ENCODE data around the gene DMAC2L.

DMAC2L gene

DNA sequence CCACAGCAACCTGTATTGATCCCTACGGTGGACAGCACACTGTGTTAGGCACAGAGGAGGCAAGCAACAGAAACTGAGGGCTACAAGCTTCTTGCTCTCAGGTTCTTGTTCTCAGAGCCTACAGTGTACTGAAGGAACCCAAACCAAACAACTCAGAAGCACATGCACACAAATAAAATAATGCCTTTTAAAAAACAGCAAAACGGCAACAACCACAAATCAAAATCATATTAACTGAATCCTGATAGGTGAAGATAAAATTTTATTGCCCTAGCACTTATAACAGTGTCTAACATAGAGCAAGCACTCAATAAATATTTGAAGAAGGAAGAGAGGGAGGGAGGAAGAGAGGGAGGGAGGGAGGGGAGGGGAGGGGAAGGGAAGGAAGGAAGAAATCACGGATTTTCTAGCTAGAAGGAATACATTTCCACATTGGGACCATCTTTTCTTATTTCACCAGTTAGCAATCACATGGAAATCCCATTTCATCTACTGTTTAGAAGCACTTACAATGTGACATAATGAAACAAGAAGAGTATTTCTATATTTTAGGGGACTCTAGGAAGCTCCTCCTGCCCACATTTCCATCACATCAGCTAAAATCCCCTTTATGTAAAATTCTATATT is 27.2 kb downstream of the DMAC2L start:
- H3K27ac Mint-ChIP-seq = no peak overlapping the region
- H3K4me1 Mint-ChIP-seq (ENCODE audit: low read depth) = peaks cover 24% of the 10 kb centered on the region
- H3K27me3 Mint-ChIP-seq (ENCODE audit: low read depth) = peaks cover 10% of the 10 kb centered on the region
- H3K4me3 Mint-ChIP-seq = no peak overlapping the region
- H3K9me3 Mint-ChIP-seq = no peaks in the 10 kb centered on the region
- H3K36me3 Mint-ChIP-seq (ENCODE audit: low read depth) = peaks cover 2% of the 10 kb centered on the region

DNA sequence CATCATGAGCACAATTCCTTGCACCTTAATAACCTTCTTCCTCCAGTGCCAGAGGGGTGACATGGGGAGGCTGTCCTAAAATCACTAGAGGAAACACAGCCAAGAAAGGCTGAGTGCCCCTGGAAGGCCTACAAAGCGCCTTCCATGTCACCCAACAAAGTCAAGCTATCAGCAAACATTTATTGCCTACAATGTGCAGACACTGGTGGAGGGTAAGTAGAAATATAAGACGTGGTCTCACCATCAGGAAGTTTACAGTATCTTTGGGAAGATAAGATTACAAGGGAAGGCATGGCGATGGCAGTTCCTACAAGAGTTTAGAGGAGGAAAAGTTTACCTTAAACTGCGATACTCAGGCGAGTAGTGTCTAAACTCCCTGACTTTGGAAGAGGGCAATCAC is 27.9 kb downstream of the DMAC2L start:
- Mint-ChIP-seq H3K4me1 (ENCODE audit: low read depth) (peaks cover 27% of the 10 kb centered on the region), H3K27me3 (ENCODE audit: low read depth) (peaks cover 13% of the 10 kb centered on the region), H3K4me3 (no peak overlapping the region), H3K27ac (no peak overlapping the region), H3K9me3 (no peaks in the 10 kb centered on the region), H3K36me3 (ENCODE audit: low read depth) (peaks cover 3% of the 10 kb centered on the region)

DNA sequence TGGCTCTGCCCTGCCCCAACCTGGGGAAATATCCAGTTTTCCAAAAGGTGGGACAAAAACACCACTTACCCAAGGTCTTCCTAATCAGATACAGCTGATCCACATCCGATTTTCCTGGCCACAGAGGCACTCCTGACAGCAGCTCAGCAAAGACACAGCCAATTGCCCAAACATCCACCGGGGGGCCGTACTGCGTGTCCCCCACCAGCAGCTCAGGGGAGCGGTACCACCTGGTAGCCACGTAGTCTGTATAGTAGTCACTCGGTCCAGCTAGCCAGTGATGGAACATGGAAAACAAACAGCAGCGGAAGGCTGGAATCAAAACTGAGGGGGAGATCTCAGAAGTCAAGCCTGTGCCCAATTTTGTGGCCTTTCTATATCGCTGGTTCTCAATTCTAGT is 28.8 kb downstream of the DMAC2L start:
- H3K27me3 Mint-ChIP-seq (ENCODE audit: low read depth) = peaks cover 18% of the 10 kb centered on the region
- no peak overlapping the region for H3K27ac Mint-ChIP-seq
- H3K36me3 Mint-ChIP-seq (ENCODE audit: low read depth) = peaks cover 1% of the 10 kb centered on the region
- peaks cover 26% of the 10 kb centered on the region for H3K4me1 Mint-ChIP-seq (ENCODE audit: low read depth)
- no peak overlapping the region for H3K4me3 Mint-ChIP-seq
- no peaks in the 10 kb centered on the region for H3K9me3 Mint-ChIP-seq

DNA sequence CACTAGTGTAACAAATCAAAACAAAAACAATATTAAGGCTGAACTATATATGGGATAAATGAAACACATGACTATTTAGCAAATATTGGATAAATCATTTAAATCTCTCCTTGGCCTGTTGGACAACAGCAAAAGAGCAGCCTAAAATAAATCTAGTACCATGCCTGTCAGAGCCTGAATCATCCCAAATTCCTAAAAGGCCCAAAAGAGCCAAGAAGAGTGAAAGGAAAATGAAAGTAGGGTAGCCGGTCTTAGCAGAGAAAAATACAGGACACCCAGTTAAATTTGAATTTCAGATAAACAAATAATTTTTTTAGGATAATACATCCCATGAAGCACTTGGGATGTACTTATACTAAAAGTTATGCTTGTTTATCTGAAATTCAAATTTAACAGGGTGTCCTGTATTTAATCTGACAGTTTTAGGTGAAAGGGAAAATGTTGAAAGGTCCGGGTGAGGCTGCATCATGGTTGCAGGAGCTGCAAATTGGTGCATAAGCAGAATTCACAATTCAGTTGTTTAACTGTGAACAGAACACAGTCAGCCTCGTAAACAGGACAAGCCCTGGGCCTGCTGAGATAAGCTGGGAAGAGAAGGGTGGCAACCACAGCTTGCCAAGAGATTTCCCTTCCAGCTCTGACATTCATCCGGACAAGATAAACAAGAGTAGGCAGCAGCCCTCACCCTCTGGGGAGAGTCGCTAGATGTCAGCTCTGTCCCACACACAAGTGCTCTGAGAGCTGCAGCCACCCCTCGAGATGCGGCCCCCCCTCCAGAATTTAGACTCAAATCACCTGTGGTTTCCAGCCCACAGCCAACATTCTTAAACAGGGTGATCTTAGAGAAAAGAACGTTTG is 30.3 kb downstream of the DMAC2L start:
- H3K4me3 Mint-ChIP-seq = no peak overlapping the region

DNA sequence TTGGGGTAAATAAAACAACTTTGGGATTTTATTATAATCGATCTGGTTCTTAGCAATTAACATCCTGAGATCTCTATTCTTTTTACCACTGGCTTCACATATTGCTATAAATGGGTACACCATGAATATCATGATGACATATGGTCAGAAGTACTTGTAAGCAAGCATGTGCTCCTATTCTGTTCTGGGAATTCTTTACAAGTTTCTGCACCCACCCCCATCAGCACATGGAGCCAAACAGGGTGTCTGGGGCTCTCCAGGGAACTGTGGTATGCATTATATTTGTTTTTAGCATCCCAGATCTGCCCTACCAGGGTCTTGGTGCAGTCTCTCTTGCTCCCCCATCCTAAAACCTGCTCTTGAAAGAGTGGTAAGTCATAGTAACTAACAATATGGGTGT is 31.3 kb downstream of the DMAC2L start:
- Mint-ChIP-seq H3K36me3 (ENCODE audit: low read depth) (peaks cover 1% of the 10 kb centered on the region), H3K4me3 (no peak overlapping the region), H3K9me3 (no peaks in the 10 kb centered on the region), H3K27me3 (ENCODE audit: low read depth) (peaks cover 31% of the 10 kb centered on the region), H3K4me1 (ENCODE audit: low read depth) (peaks cover 24% of the 10 kb centered on the region), H3K27ac (no peak overlapping the region)

More for the DNA sequence above, 30.3 kb downstream of the DMAC2L start:
- H3K36me3 Mint-ChIP-seq (ENCODE audit: low read depth) = peaks cover 1% of the 10 kb centered on the region
- H3K27ac Mint-ChIP-seq = no peak overlapping the region
- H3K9me3 Mint-ChIP-seq = no peaks in the 10 kb centered on the region
- H3K4me1 Mint-ChIP-seq (ENCODE audit: low read depth) = peaks cover 22% of the 10 kb centered on the region
- peaks cover 25% of the 10 kb centered on the region for H3K27me3 Mint-ChIP-seq (ENCODE audit: low read depth)

DNA sequence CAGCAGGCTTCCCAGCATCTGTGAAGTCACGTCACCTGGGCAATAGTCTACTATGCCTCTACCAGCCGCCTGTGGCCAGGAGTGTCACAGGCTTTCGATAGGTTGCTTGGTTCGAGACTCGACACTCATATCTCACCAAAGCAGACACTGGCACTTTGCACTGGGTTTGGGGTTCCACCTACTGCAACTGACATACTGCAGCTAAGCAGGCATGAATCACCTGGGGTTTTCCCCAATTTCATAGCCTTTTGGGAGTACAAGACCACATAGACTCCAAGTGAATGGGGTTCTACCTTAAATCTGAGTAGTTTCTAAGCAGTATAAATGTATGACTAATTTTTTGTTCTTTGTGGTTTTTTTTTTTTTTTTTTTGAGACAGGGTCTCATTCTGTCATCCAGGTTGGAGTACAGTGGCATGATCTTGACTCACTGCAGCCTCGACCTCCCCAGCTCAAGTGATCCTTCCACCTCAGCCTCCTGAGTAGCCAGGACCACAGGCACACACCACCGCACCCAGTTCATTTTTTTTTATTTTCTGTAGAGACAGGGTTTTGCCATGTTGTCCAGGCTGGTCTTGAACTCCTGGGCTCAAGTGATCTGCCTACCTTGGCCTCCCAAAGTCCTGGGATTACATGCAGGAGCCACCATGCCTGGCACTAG is 32.1 kb downstream of the DMAC2L start:
- Mint-ChIP-seq H3K27ac (peak overlapping the region; percentile 50), H3K4me3 (no peak overlapping the region), H3K4me1 (ENCODE audit: low read depth) (peaks cover 26% of the 10 kb centered on the region), H3K9me3 (no peaks in the 10 kb centered on the region), H3K36me3 (ENCODE audit: low read depth) (peaks cover 1% of the 10 kb centered on the region), H3K27me3 (ENCODE audit: low read depth) (peaks cover 34% of the 10 kb centered on the region)

DNA sequence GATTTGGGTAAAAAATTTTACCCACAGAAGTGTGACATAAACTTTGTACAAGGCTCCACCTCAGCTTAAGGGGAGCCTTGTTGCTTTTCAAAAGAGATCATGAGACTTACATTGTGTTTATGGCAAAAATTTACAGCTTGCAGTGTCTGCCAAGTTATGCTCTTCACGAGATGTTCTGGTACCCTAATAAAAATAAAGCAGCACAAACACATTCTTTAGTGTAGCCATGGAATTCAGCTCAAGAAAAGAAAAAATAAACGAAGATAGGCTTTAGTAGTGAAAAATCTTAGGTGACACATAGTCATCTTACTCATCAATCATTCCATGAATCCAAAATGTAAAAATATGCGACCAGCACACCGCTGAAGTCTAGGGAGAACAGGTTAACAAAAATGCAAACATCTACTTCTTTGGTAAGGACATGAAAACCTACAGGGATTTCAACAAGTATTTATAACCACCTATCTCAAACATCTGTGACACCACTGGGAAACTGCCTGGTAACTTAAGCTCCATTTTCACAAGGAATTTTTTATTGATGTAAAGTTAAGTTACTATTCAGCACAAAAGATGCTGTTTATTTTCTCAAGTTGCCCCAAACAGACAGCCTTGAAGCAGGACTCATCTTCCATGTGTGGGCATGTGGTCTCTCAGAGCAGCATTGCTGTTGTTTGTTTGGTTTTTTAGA is 32.9 kb downstream of the DMAC2L start:
- Mint-ChIP-seq H3K27me3 (ENCODE audit: low read depth) (peaks cover 34% of the 10 kb centered on the region), H3K9me3 (no peaks in the 10 kb centered on the region), H3K27ac (no peak overlapping the region), H3K4me3 (no peak overlapping the region), H3K36me3 (ENCODE audit: low read depth) (peaks cover 1% of the 10 kb centered on the region), H3K4me1 (ENCODE audit: low read depth) (peaks cover 26% of the 10 kb centered on the region)

DNA sequence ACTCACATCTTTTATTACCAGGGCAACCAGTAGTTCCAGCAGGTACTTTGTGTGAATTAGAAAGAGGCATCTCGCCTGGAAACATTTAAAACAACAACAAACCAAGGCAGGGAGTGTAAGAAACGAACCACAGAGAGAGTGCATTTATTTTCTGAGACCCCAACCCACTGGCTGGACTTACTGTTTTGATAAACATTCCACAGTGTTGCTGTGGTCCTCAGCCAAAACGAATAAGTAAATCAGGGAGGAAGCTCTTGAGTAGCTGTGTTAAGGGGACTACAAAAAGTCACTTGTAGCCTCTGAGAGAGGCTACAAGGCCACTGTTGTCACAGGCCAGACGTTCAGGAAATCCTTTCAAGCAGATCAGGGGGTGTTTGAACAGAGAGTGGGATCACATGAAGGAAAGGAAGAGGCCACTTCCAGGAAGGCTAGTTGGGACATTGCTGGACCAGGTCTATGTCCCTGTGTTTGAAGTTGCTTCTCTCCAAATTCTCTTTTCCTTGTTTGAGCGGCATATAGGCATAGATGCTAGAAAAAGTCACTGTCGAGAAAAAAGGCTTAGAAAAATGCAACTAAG is 33.8 kb downstream of the DMAC2L start:
- no peak overlapping the region for H3K4me3 Mint-ChIP-seq
- peaks cover 34% of the 10 kb centered on the region for H3K27me3 Mint-ChIP-seq (ENCODE audit: low read depth)
- no peak overlapping the region for H3K27ac Mint-ChIP-seq
- H3K36me3 Mint-ChIP-seq (ENCODE audit: low read depth) = peaks cover 1% of the 10 kb centered on the region
- peaks cover 26% of the 10 kb centered on the region for H3K4me1 Mint-ChIP-seq (ENCODE audit: low read depth)
- H3K9me3 Mint-ChIP-seq = no peaks in the 10 kb centered on the region

DNA sequence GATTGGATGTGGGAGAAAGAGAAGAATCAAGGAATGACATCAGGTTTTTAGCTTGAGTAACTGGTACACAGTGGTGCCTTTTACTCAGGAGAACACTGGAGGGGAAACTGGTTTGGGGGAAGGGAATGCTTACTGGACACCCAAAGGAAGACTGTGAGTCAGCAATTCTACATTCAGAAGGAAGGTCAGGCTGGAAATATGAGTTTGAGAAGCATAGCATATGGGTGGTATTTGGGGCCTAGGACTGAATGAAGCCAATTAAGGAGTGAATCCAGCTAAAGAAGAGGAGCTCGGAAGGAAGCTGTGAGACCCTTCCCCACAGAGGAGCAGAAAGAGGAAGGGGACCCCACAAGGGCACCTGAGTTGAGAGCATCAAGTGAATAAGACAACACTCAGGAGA is 35.4 kb downstream of the DMAC2L start:
- peaks cover 24% of the 10 kb centered on the region for H3K4me1 Mint-ChIP-seq (ENCODE audit: low read depth)
- H3K9me3 Mint-ChIP-seq = no peaks in the 10 kb centered on the region
- H3K27ac Mint-ChIP-seq = no peak overlapping the region
- H3K4me3 Mint-ChIP-seq = no peak overlapping the region
- peaks cover 34% of the 10 kb centered on the region for H3K27me3 Mint-ChIP-seq (ENCODE audit: low read depth)
- H3K36me3 Mint-ChIP-seq (ENCODE audit: low read depth) = peaks cover 1% of the 10 kb centered on the region

DNA sequence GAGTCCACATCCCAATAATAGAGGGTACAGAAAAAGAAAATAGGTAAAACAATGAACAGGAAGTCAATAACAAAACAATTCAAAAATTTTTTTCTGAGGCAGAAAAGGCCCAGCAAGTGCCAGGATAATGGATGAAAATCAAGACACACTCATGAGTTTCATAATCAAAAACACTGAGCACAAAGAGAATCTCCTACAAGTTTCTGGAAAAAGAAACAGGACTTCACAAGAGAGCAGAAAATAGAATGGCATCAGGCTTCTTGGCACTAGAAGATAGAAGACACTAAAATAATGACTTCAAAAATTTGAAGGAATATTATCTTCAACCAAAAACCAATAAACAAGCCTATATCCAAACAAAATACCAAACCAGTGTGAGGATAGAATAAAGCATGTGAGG is 36.8 kb downstream of the DMAC2L start:
- Mint-ChIP-seq H3K9me3 (no peaks in the 10 kb centered on the region), H3K36me3 (ENCODE audit: low read depth) (peaks cover 1% of the 10 kb centered on the region), H3K27me3 (ENCODE audit: low read depth) (peaks cover 28% of the 10 kb centered on the region), H3K27ac (no peak overlapping the region), H3K4me3 (no peak overlapping the region), H3K4me1 (ENCODE audit: low read depth) (peaks cover 13% of the 10 kb centered on the region)

DNA sequence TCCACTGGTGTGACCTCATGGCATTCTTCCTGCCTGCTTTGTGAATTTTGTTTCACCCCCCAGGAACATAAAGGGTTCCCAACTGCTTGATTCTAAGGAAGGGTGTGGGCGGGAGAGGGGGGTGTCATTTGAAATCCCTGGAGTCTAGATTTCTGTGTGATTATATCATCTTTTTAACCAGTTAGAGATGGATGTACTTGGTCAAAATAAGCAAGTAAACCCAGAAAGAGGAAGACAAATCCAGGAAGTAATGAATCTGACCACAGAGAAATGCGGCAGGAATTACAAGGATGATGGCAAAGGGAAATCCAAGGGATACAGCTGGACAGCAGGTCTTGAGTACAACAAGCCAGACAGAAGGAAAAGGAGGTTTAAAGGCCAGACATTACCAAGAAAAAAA is 38.9 kb downstream of the DMAC2L start:
- H3K4me3 Mint-ChIP-seq = no peak overlapping the region
- peaks cover 6% of the 10 kb centered on the region for H3K4me1 Mint-ChIP-seq (ENCODE audit: low read depth)
- H3K27ac Mint-ChIP-seq = no peak overlapping the region
- H3K36me3 Mint-ChIP-seq (ENCODE audit: low read depth) = peaks cover 4% of the 10 kb centered on the region
- H3K27me3 Mint-ChIP-seq (ENCODE audit: low read depth) = peaks cover 16% of the 10 kb centered on the region
- H3K9me3 Mint-ChIP-seq = no peaks in the 10 kb centered on the region

DNA sequence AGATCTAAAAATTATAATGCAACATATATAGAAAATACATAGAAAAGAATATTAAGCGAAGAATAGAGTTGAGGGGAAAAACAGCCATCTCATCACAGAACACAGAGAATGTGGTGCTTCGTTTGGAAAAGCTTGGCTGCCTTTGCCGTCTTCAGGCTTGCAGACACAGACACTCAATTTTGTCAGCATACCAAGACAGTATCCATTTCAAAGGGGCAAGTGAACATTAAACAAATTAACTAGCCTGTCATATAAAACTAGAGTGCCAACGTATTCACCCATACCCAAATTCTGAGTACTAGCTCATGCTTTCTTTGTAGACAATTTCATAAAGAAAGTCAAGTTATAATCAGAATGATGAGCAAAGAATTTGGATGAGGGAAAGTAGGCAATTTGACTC is 40.5 kb downstream of the DMAC2L start:
- no peak overlapping the region for H3K27ac Mint-ChIP-seq
- H3K36me3 Mint-ChIP-seq (ENCODE audit: low read depth) = peaks cover 9% of the 10 kb centered on the region
- H3K9me3 Mint-ChIP-seq = no peaks in the 10 kb centered on the region
- H3K27me3 Mint-ChIP-seq (ENCODE audit: low read depth) = peaks cover 8% of the 10 kb centered on the region
- no peak overlapping the region for H3K4me3 Mint-ChIP-seq
- H3K4me1 Mint-ChIP-seq (ENCODE audit: low read depth) = peaks cover 3% of the 10 kb centered on the region

DNA sequence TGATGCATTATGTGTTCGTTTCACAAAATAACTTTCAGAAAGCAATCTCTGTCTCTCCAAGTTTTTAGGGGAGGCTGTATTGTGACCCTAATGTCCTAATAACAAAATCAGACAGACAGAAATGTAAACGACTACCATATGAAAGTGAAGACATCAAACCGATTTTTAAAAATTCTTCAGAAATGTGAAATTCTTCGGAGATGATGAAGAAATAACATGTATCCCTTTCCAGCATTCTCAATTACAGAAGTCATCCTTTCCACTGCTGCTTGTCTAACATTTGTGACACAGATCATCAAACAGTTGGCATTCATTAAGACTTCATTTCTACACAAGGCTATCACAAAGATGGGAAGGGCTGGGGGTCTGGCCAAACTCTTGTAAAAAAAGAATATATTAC is 41.0 kb downstream of the DMAC2L start:
- Mint-ChIP-seq H3K36me3 (ENCODE audit: low read depth) (peaks cover 10% of the 10 kb centered on the region), H3K4me3 (no peak overlapping the region), H3K9me3 (no peaks in the 10 kb centered on the region), H3K27ac (no peak overlapping the region), H3K4me1 (ENCODE audit: low read depth) (peaks cover 3% of the 10 kb centered on the region), H3K27me3 (ENCODE audit: low read depth) (peaks cover 4% of the 10 kb centered on the region)

DNA sequence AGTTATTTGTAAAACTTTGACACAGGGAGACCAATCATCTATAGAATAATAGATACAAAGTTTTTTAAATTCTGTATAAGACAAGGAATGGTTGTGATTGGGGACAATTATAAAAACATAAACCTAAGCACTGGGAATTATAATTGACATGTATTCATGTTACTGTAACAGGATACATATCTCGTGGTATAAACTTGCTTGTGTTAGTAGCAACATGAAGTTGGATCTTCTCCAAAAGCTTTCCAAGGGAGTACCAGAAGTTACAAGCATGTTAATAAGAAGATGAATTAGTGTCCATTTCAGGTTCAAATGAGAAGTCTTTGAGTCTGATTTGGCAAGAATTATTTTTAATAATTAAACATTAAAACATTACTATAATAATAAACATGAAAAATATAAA is 42.4 kb downstream of the DMAC2L start:
- H3K27me3 Mint-ChIP-seq (ENCODE audit: low read depth) = no peaks in the 10 kb centered on the region
- no peak overlapping the region for H3K4me3 Mint-ChIP-seq
- H3K9me3 Mint-ChIP-seq = no peaks in the 10 kb centered on the region
- peaks cover 13% of the 10 kb centered on the region for H3K36me3 Mint-ChIP-seq (ENCODE audit: low read depth)
- no peak overlapping the region for H3K27ac Mint-ChIP-seq
- H3K4me1 Mint-ChIP-seq (ENCODE audit: low read depth) = no peaks in the 10 kb centered on the region

All from T-helper 1 cell treated with Interleukin-12 subunit alpha and Interleukin-12 subunit beta and Interleukin-4 antibody, amounts not matched to agents 30 μg/mL and 1 μg/mL, for 36 hours (primary cell).